Left ventricle myocardium inferior (tissue), 1 donor: ENCODE measurements around the gene FOXK2. TPM values are rescaled to one million over a fixed set of nuclear protein-coding genes. Genes with fewer than 3 reads are reported as not detected.

ENCODE experiments used
- DNase-seq: peaks from one replicate; pipeline ENCODE4 v3.0.0-alpha.2; 2020
- H3K27ac ChIP-seq: fragments of 200-600 bp; replicated peaks from 2 replicates; pipeline ENCODE4 v1.8.0; 2021
- H3K27me3 ChIP-seq: fragments of 200-600 bp; 2 replicates; pipeline ENCODE4 v1.8.0; 2021; ENCODE audit warnings: low read depth
- H3K36me3 ChIP-seq: fragments of 200-600 bp; 2 replicates; pipeline ENCODE4 v1.8.0; 2021
- H3K4me1 ChIP-seq: fragments of 200-600 bp; 2 replicates; pipeline ENCODE4 v1.8.0; 2021
- H3K4me3 ChIP-seq: fragments of 200-600 bp; 2 replicates; pipeline ENCODE4 v1.8.0; 2021; ENCODE audit warnings: mild to moderate bottlenecking, moderate library complexity
- H3K9me3 ChIP-seq: fragments of 200-600 bp; replicated peaks from 2 replicates; pipeline ENCODE4 v1.8.0; 2021
- CTCF ChIP-seq: fragments of 200-600 bp; IDR thresholded peaks from 2 replicates; pipeline ENCODE4 v1.8.0; 2021; ENCODE audit warnings: antibody characterized with exemption, mild to moderate bottlenecking, borderline replicate concordance
- intact Hi-C: fragments of 100-400 bp; cut with micrococcal nuclease; formaldehyde crosslinking; loops from one replicate; pipeline ENCODE4 v1.11.0; 2022
- total RNA-seq: library from RNA; stranded (reverse); fragmentation: NEBNext Ultra II Directional; extraction: Animal tissue kit (Norgen Biotek cat#: 25700); gene quantifications from one replicate; pipeline ENCODE4 v1.2.1, GENCODE V29; 2021
- donor health status: DM: no; HTN: yes; CAD: no; lungs with severe emphysema.

Gene FOXK2
- total RNA-seq, 1 donor from 2014 or later, result 41.6 TPM

DNA sequence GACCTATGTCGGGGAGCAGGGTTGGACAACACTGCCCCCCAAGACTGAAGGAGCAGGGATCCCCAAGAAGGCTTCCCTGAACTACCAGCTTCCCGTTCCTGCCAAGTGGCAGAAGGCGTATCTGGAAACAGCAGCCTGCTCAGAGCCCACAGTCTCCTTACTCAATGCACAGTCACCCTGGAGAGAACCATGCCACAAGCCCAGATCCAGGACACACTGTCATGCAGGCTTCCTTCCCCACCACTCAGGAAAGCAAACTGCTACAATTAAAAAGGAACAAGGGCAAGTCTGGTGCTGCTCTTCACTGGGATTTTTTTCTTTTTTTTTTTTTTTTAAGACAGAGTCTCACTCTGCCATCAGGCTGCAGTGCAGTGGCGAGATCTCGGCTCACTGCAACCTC, 120.5 kb downstream of the FOXK2 start:
- Histone ChIP-seq H3K27ac (no peak overlapping the region), H3K9me3 (no peaks in the 10 kb centered on the region), H3K4me3 (no peak overlapping the region), H3K4me1 (peaks cover under 1% of the 10 kb centered on the region), H3K27me3 (no peaks in the 10 kb centered on the region), H3K36me3 (peaks cover 51% of the 10 kb centered on the region)
- TF ChIP-seq CTCF, result no peak
- no peak for DNase-seq
- intact Hi-C loops, result no loop called here

DNA sequence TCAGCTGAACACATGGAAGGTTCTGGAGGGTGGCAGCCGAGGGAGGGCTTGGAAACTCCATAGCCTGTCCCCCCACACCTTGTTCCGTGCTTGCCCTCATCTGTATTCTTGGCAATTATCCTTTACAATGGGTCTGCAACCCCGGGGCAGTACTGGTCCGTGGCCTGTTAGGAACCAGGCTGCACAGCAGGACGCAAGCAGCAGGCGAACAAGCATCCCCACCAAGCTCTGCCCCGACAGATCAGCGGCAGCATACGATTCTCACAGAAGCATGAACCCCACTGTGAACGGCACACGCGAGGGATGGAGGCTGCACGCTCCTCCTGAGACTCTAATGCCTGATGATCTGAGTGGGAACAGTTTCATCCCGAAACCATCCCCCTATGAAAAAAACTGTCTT, 122.5 kb downstream of the FOXK2 start:
- no peak for DNase-seq
- no peak for TF ChIP-seq CTCF
- intact Hi-C loops, result no loop called here
- H3K27me3 ChIP-seq, result no peaks in the 10 kb centered on the region
- H3K4me1 ChIP-seq, result peaks cover 15% of the 10 kb centered on the region
- no peaks in the 10 kb centered on the region for H3K9me3 ChIP-seq
- peaks cover 51% of the 10 kb centered on the region for H3K36me3 ChIP-seq
- H3K4me3 ChIP-seq, result no peak overlapping the region
- H3K27ac ChIP-seq, result no peak overlapping the region

GRCh38 chr17:82644148-82644547, 124.6 kb downstream of the FOXK2 start:
- Histone ChIP-seq H3K4me3 (no peak overlapping the region), H3K27ac (no peak overlapping the region), H3K9me3 (no peaks in the 10 kb centered on the region), H3K36me3 (peaks cover 51% of the 10 kb centered on the region), H3K4me1 (peaks cover 30% of the 10 kb centered on the region), H3K27me3 (no peaks in the 10 kb centered on the region)
- intact Hi-C loops, result no loop called here
- TF ChIP-seq CTCF, result no peak
- no peak for DNase-seq

- H3K27ac ChIP-seq, result no peak overlapping the region
- H3K36me3 ChIP-seq, result peaks cover 40% of the 10 kb centered on the region
- peaks cover 30% of the 10 kb centered on the region for H3K4me1 ChIP-seq
- no peaks in the 10 kb centered on the region for H3K27me3 ChIP-seq
- DNase-seq, result no peak
- no peak for TF ChIP-seq CTCF
- H3K4me3 ChIP-seq, result no peak overlapping the region
- intact Hi-C loops, result no loop called here
- H3K9me3 ChIP-seq, result no peaks in the 10 kb centered on the region
These were observed 126.0 kb downstream of the FOXK2 start for GRCh38 chr17:82645516-82645915.

- Histone ChIP-seq H3K4me1 (peaks cover 30% of the 10 kb centered on the region), H3K9me3 (no peaks in the 10 kb centered on the region), H3K27me3 (no peaks in the 10 kb centered on the region), H3K27ac (peak overlapping the region; percentile 94), H3K4me3 (peak overlapping the region; percentile 95), H3K36me3 (peaks cover 18% of the 10 kb centered on the region)
- DNase-seq, result no peak
- intact Hi-C loops, result no loop called here
- no peak for TF ChIP-seq CTCF
These were observed 128.1 kb downstream of the FOXK2 start for GRCh38 chr17:82647593-82648164.
